Tibial nerve (tissue), 3 donors: Measurements from ENCODE around the gene RASA3.

ENCODE experiments used
- POLR2A ChIP-seq, 2 donors: fragments of 450-650 bp; IDR thresholded peaks; one replicate each; pipeline ENCODE4 v1.6.1; 2017; ENCODE audit warnings: antibody characterized with exemption in 2 of 2, mild to moderate bottlenecking in 2 of 2, moderate library complexity in 2 of 2
- TF ChIP-seq, protein P1 (sequence below), 5 experiments: fragments of 200-600 bp in 3 of 5; fragments of 450-650 bp in 2 of 5; sonication (generic) in 3 of 5; IDR thresholded peaks; one replicate each; pipeline ENCODE4 v1.5.1; 2016 to 2019; ENCODE audit warnings: antibody characterized with exemption in 5 of 5, mild to moderate bottlenecking in 3 of 5, moderate library complexity in 2 of 5

GRCh38 chr13:113970810-113971470 is 161.5 kb downstream of the RASA3 start:
- TF ChIP-seq, protein P1, sequence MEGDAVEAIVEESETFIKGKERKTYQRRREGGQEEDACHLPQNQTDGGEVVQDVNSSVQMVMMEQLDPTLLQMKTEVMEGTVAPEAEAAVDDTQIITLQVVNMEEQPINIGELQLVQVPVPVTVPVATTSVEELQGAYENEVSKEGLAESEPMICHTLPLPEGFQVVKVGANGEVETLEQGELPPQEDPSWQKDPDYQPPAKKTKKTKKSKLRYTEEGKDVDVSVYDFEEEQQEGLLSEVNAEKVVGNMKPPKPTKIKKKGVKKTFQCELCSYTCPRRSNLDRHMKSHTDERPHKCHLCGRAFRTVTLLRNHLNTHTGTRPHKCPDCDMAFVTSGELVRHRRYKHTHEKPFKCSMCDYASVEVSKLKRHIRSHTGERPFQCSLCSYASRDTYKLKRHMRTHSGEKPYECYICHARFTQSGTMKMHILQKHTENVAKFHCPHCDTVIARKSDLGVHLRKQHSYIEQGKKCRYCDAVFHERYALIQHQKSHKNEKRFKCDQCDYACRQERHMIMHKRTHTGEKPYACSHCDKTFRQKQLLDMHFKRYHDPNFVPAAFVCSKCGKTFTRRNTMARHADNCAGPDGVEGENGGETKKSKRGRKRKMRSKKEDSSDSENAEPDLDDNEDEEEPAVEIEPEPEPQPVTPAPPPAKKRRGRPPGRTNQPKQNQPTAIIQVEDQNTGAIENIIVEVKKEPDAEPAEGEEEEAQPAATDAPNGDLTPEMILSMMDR (IDR thresholded peaks at IDR 0.05), result no peak
- no peak for TF ChIP-seq POLR2A (IDR thresholded peaks at IDR 0.05)
